Right renal cortex interstitium (tissue), 3 donors: ENCODE measurements around the gene ZDHHC16. TPM values are rescaled to one million over a fixed set of nuclear protein-coding genes. Genes with fewer than 3 reads are reported as not detected.
"Not testable (repeated sequence)": the region's sequence is repeated elsewhere in the genome, so short reads cannot be mapped to it uniquely, and the experiment has no call there.

Experiments
- DNase-seq, 3 donors: peaks; one replicate each; pipeline ENCODE4 v3.0.0-alpha.2; 2013; ENCODE audit warnings: low read depth in 3 of 3, low spot score in 2 of 3
- polyA plus RNA-seq, 3 donors: library from polyadenylated mRNA; unstranded; fragments of 120-200 nt; gene quantifications; one replicate each; pipeline ENCODE4 v1.2.1, GENCODE V29; 2013; ENCODE audit not compliant: insufficient read length in 3 of 3

The ZDHHC16 gene
- polyA plus RNA-seq, 3 donors: 33.9 to 39.8 (median 37.5) TPM

DNA sequence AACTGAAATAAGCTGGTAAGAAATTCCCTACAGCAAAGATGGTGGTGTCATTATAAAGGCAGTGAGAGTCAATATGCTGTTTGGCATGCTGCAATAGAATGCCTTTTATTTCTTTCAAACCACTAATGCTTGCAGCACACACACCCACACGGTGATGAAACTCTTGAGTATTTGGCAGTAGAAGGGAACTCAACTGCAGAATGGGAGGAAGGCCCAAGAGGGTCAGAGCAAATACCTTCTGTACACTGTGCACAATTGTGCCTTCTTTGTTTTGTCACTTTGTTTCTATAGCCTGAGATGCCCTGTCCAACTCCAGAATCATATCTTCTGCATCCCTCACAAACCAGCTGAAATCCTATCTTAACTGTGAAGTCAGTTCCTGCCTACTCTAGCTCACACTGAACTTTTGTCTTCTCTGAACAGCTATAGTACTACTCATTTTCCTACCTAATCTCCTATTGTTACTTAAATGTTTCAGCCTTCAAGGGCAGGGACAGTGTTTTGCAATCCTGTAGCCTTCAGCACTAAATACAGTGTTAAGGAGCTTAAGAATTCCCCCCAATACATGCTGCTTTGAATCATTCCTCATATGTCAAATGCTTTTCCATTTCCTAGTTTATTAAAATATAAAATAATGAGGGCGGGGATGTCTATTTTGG lies 30.1 kb downstream of the ZDHHC16 start:
- DNase-seq: no peak

DNA sequence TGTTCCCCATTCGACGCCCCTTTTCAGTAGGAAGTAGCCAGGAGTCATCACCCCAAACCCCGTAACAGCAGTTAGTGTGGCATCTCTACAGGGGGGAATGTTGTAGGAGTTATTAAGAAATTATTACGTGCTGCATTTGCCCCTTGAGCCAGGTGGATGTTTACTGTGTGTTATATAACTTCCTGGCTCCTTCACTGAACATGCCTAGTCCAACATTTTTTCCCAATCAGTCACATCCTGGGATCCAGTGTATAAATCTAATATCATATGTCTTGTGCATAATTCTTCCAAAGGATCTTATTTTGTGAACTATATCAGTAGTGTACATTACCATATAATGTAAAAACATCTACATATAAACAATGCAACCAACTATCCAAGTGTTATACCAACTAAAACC lies 33.4 kb downstream of the ZDHHC16 start:
- not testable (repeated sequence) for DNase-seq

DNA sequence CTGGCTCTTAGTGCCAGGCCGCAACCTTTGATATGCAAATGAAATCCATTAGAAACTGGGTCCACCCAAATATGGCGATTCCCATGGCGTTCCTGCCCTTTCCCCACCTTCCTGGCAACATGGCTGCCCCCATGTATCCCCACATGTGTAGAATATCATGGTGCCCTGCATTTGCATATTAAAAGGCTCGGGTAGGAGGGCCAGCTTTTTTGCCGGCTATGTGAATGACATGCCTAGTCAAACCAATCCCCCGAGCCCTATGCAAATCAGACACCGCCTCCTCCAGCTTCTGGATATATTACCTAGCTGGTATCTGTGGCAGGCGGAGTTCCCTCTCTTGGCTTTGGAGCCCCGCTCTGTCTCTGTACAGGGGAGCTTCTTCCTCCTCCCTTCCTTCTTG lies 34.0 kb downstream of the ZDHHC16 start:
- no peak for DNase-seq

DNA sequence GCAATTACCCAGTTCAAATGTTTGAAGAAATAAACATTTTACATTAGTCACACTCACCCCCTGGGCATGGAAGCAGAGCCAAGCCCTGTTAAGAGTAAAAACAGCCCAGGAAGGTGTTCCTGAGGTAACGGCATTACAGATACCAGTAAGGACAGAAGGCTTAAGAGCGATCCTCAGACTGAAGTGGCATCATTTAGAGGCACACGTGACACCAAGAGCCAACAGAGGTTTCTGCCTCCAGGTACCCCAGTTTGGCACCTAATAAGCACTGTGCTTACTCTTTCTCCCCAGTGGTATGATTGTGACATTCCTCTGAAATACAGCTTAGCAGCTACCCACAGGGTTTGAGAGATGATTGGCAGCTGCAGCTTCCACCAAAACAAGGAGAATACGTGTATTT lies 35.1 kb downstream of the ZDHHC16 start:
- DNase-seq: no peak

DNA sequence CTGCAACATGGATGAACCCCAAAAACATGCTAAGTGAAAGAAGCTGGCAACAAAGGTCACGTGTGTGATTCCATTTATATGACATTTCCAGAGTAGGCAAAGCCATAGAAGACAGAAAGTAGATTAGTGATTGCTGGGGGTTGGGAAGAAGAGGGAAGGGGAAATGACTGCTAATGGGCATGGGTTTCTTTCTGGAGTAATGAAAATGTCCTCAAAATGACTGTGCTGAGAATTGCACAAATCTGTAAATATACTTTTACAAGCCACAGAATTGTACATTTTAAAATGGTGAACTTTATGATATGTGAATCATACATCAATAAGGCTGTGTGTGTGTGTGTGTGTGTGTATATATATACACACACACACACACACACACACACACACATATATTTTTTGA lies 36.4 kb downstream of the ZDHHC16 start:
- DNase-seq: no peak

DNA sequence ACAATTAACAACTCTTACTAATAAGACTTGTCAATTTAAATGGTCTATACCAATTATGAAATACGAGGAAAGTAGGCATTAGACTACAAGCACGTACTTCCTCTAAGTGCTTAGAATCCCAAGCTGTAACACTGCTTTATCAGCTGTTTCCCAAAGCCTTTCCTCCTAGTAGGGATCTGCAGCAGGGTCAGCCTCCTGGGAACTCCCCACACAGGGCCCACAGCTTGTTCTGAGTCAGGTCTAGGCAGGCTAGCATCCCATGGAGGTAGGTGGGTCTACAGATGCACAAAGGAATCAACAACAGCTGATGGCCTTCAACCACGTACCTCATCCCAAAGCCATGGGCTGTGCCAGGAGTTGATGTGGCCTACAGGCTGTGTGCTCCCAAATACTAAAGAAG lies 37.5 kb downstream of the ZDHHC16 start:
- DNase-seq: no peak

DNA sequence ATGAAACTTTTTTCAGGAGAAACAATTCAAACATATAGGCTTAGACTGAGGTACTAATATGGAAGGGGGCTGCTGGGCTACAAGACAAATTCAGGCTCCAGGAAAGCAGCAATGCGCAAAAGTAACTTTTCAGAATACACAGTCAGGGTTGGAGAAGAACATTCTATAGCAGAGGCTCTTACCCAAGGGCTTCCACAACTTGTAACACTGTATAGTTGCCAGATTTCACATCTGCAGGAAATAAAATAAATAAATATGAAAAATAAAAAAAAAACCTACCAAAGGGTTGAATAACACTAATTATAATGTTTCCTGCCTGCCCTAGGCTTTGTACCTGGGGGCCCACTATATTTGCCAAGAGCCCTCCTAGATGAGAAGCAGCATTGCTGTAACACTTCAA lies 37.9 kb downstream of the ZDHHC16 start:
- DNase-seq: no peak

DNA sequence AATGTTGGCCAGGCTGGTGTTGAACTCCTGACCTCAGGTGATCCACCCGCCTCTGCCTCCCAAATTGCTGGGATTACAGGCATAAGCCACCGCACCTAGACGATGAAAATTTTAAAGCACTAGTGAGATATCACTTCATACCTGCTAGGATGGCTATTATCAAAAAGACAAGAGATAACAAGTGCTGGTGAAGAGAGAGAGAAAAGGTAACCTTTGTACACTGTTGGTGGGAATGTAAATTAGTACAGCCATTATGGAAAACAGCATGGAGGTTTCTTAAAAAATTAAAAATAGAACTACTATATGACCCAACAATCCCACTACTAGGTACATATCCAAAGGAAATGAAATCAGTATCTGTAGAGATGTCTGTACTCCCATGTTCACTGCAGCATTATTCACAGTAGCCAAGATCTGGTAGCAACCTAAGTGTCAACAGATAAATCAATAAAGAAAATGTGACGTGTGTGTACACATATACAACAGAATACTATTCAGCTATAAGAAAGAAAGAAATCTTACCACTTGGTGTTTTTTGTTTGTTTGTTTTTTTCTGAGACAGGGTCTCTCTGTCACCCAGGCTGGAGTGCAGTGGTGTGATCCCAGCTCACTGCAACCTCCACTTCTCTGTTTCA lies 39.8 kb downstream of the ZDHHC16 start:
- DNase-seq: no peak

DNA sequence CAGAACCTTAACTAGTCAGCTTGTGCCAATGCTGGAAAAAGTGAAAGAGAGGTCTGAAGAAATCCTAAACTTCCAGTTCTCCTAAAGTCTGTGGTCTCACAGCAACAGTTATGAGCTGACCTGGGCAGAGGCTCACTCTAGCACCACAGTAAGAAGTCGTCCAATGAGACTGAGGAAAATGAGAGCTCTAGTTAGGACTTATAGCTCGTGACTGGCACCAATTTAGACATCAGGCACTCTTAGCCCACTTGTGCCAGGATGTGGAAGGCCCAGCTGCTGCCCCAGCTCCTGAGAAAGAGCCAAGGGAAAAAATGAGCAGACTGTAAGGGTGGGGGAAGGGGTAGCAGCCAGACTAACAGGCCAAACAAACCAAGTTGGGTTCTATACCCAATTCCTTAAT lies 44.6 kb downstream of the ZDHHC16 start:
- DNase-seq: no peak

DNA sequence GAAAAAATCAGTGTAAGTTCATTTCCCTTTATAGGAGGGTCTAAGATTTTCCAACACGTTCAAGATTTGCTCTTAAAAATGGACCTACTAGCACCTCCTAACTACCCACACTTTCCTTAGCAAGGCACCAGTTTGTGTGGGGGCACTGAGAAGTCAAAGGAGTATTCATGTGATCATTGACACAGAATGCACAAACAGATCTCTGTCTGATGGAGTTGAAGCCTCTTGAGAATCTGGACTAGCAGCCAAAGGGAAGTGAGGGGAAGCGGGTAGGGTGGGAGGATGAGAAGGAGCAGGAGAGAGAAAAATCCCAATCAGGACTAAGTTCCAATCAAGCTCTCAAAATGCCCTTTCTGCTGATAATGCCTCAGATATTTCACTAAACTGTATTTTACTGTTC lies 48.2 kb downstream of the ZDHHC16 start:
- DNase-seq: no peak

DNA sequence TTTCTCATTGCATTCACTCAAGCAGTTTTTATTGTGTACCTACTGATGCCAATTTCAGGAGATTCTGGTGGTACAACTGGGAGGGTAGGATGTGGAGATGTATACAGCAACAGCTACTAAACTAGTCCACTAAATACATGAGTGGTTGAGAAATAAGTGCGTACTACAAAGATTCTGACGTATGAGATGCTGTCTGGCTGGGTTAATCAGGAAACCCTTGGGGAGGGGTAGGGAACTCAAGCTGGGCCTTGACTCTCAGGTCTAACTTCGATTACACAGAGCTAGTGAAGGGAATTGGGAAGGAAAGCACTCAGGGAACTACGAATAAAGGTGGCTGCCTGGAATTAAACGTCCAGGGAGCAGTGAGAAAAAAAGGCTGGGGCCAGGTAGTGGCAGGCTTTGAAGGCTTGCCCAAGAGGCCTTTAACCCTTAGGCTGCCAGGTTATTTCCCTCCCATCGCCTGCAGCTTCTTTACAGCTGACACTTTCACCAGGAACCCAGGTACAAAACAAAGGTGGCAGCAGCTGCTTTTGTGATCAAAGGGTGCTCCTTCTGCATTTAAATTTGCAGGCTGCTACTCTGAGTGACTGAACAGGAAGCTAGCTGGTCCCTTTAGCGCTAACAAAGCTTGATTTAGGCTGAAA lies 49.0 kb downstream of the ZDHHC16 start:
- no peak for DNase-seq

DNA sequence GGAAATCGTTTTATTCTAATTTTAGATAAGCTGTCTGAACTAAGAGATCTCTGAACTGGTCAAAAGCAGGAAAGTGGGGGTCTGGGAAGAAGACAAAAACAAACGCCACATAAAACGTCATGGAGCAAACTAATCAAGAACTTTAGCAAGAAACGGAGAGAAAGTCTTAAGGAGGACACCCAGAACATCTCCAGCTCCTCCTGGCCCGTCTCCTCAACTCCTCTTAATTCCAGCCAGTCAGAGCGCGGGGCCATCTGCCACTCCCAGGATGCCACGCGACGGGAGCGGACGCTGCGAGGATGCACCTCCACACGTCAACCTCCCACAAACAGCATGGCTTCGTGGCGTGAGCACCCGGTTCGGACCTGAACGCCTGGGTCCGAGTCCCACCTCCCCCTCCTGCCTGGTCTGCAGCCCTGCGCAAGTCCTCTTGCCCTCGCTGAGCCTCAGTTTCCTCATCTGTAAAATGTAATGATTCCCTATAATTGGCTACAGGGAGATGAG lies 51.6 kb downstream of the ZDHHC16 start:
- no peak for DNase-seq

DNA sequence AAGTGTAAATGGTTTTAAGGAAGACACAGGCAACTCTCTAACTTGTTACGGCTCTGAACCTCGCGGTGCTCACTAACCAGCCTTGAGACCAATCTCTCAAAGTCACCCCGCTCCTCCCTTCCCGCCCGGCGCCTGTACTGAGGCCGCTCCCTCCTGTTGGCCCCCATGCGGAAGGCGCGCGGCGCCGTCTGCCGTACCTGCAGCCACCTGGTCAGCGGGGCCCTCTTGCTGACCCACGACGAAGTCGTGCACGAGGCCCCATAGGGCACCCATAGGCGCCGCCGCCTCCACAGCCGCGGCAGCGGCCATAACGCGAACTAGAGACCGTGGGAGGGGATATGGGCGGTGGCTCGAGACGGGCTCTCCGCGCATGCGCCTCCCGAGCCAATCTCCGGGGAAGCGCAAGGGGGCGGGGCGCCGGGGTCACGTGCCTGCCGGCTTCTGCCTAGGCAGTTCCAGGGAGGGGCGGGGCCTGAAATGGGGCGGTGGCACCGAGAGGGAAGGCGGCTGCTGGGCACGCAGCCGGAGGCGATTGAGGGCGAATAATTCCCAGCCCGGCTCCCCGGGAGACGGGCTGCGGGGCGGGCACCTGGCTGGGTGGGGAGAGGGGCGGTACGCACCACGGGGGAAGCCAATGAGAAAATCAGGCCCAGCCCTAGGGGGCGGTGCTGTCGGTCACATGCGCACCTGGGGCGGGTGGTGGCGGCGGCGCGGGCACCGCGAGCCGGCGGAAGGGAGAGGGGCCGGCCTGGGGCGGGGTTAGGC lies 52.3 kb downstream of the ZDHHC16 start, which contains the start of gene MMS19:
TSS of gene MMS19 (minus strand) at position 347 of the 765 bp plus-strand sequence. CDS start at position 309, 38 bp downstream.
- DNase-seq: peak; percentile 87 to 97 (median 95)

DNA sequence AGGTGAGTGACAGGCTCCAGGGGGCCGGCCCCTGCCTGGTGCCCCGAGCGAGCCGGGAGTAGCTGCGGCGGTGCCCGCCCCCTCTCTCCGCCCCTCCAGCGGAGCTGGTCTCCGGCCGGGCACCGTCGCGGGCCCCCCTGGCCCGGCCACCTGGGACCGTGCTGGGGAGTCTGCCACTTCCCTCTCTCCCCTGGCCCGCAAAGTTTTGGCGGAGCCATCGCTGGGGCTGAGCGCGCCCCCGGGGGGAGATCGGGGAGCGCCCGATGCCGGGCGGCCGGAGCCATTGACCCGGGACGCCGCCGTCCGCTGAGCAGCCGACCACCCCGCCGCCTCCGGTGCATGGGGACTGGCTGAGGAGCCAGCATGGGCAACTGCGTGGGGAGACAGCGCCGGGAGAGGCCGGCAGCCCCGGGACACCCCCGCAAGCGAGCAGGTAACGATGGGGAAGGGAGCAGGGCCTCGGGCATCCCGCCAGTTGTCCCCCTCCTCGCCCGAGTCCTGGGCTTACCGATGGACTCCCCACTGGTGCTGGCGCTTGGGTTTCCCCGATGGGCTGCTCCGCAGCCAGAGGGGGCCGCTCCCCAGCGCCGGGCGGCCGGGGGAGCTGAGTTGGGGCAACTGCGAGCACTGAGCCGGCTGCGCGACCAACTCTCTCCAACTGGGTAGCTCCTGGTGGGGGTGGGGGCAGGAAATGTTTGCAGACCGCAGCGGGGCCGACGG lies 53.0 kb downstream of the ZDHHC16 start, which contains the start of gene UBTD1:
TSS of gene UBTD1 (plus strand) at position 84 of the 720 bp plus-strand sequence. CDS start at position 364, 280 bp downstream.
- no peak for DNase-seq

DNA sequence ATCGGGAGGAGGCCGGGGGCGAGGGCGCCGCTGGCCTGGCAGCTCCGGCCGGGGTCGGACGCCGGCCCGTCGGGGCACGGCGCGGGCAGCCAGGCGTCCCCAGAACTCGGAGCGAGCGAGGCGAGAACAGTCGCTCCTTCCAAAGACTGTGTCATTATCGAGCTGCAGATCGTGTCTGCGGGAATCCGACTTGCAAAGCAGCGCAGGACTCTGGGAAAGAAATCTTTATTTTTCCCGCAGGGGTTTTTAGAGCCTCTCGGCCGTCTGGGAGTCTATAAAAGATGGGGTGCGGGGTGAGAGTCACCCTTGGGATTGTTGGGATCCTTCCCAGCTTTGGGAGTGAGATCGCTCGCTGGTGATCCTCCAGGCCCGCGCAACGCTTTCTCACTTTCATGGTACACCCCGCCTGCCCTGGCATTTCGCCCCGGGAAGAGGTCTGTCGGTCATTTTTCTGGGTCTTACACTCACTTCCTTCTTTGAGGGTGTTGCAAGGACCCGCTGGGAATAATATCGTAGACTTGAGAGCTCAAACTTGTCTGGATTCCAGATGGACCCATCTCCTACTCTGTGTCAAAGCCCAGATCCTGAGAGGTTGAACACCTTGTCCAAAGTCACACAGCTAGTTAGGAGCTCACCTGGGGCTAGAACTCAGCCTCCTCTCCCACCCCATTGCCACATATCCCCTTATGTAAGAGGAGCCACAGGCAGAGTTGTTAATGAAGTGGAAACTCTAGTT lies 53.8 kb downstream of the ZDHHC16 start:
- no peak for DNase-seq

DNA sequence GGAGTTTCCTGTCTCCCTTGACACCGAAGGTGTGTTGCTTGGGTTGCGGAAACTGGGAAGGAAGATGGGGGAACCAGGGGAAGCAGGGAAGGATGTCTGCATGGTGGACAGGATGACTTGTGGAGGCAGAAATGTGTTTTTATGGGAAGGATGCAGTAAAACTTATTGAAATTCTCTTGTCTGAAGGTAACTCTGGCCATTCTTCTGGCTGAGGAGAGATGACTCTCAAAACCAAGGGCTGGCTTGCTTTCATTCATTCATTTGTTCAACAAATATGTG lies 54.3 kb downstream of the ZDHHC16 start:
- DNase-seq: no peak

DNA sequence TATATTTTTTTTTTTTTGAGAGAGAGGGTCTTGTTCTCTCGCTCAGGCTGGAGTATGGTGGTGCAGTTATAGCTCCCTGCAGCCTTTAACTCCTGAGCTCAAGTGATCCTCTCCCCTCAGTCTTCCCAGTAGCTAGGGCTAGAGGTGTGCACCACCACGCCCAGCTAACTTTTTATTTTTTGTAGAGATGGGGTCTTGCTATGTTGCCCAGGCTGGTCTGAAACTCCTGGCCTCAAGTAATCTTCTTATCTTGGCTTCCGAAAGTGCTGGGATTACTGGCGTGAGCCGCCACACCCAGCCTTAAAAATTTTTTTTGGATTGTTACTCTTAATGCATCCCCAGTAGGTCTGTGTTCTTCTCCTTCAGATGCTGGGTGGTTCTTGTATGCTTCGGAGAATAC lies 56.9 kb downstream of the ZDHHC16 start:
- DNase-seq: no peak

DNA sequence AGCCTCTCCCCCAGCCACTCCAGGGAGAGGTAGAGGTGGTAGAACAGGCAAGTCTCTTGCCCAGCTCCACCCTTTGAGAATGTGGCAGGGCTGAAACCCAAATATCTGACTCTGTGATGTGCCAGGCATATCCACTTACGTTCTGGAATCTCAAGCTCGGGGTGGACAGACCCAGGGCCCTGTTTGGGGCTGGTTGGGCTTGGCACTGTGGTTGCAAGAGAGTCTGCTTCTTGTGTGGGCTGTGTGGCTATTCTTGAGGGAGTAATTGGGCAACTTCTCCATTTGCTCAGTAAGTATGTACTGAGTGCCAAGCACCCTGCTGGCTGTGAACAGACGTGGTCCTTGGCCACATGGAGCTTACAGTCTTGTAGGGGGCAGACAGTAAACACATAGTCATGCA lies 57.4 kb downstream of the ZDHHC16 start:
- DNase-seq: no peak

DNA sequence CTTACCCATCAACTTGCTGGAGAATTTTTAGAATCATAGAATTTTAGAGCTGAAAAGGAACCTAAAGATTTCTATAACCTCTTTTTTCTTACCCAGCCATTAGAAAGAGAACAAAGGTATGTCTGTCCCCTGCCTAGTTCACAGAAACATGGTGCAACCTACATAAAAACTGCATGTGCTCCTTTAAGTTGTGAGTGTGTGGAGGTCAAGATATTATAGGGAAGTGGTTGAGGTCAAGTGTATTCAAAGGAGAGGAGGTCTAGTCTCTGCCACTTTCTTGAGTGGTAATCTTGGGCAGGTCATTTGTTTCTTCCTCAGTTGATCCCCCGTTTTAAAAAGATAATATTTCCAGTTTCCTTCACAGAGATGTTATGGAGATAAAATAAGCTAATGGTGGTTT lies 59.2 kb downstream of the ZDHHC16 start:
- no peak for DNase-seq
